ENCODE results near the gene DHRS13. TPM values are rescaled to one million over a fixed set of nuclear protein-coding genes. Genes with fewer than 3 reads are reported as not detected.

Gene DHRS13, protein sequence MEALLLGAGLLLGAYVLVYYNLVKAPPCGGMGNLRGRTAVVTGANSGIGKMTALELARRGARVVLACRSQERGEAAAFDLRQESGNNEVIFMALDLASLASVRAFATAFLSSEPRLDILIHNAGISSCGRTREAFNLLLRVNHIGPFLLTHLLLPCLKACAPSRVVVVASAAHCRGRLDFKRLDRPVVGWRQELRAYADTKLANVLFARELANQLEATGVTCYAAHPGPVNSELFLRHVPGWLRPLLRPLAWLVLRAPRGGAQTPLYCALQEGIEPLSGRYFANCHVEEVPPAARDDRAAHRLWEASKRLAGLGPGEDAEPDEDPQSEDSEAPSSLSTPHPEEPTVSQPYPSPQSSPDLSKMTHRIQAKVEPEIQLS
- 10 to 100 TPM in 3 of 4 donors, under 1 TPM in 1; 0.26 to 17.4 (median 13.6) TPM for total RNA-seq

DNA sequence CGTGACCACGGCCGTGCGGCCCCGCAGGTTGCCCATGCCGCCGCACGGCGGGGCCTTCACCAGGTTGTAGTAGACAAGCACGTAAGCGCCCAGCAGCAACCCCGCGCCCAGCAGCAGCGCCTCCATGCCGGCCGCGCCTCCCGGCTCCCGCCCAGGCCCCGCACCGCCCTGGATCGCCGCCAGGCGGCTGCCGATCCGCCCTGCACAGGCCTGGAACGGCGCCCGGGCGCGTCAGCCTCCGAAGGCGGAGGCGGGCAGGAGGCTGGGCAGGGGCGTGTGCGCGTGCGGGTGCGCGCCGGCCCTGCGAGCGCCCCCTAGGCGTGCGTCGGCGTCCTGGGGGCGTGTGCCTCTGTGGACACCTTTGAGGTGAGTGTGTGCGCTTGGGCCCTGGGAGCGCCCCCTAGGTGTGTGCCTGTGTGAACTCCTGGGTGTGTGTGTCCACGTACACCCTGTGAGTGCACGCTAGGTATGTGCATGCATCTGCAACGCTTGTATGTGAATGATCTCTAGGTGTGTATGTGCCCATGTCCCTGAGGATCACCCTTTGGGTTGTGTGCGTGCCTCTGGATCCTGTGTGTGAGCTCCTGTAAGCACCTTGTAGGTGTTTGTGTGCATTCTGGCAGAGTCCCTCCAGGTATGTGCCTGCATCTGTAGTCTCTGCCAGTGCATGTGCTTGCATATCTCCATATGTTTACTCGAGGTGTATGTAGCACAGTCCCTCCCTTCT, at the start of gene DHRS13:
TSS of gene DHRS13 (minus strand) at position 261 of the 727 bp plus-strand sequence. CDS start at position 126, 135 bp downstream.
- peak in 1 of 2 donors; percentile 39 for TF ChIP-seq POLR2A (IDR thresholded peaks at IDR 0.05)
- TF ChIP-seq, protein P1, sequence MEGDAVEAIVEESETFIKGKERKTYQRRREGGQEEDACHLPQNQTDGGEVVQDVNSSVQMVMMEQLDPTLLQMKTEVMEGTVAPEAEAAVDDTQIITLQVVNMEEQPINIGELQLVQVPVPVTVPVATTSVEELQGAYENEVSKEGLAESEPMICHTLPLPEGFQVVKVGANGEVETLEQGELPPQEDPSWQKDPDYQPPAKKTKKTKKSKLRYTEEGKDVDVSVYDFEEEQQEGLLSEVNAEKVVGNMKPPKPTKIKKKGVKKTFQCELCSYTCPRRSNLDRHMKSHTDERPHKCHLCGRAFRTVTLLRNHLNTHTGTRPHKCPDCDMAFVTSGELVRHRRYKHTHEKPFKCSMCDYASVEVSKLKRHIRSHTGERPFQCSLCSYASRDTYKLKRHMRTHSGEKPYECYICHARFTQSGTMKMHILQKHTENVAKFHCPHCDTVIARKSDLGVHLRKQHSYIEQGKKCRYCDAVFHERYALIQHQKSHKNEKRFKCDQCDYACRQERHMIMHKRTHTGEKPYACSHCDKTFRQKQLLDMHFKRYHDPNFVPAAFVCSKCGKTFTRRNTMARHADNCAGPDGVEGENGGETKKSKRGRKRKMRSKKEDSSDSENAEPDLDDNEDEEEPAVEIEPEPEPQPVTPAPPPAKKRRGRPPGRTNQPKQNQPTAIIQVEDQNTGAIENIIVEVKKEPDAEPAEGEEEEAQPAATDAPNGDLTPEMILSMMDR (IDR thresholded peaks at IDR 0.05): peak; percentile 47 to 89 (median 86)
- no peaks in the 10 kb centered on the region for H3K36me3 ChIP-seq
- peak; percentile 79 to 80 for DNase-seq
- peak within 1 kb of the TSS; percentile 66 to 89 for H3K27ac ChIP-seq
- intact Hi-C loops (cut with DNase I; ENCODE audit: low total_unique reads): loop anchor here (5.0 kb wide), 1 partner anchor 49 kb away; the partner anchor contains the start of gene PHF12
- H3K27me3 ChIP-seq: no peaks in the 10 kb centered on the region
- H3K9me3 ChIP-seq: no peaks in the 10 kb centered on the region
- peak within 1 kb of the TSS; percentile 42 to 74 for H3K4me3 ChIP-seq
- H3K4me1 ChIP-seq: peaks cover 3 to 13% of the 10 kb centered on the region in 2 donors

DNA sequence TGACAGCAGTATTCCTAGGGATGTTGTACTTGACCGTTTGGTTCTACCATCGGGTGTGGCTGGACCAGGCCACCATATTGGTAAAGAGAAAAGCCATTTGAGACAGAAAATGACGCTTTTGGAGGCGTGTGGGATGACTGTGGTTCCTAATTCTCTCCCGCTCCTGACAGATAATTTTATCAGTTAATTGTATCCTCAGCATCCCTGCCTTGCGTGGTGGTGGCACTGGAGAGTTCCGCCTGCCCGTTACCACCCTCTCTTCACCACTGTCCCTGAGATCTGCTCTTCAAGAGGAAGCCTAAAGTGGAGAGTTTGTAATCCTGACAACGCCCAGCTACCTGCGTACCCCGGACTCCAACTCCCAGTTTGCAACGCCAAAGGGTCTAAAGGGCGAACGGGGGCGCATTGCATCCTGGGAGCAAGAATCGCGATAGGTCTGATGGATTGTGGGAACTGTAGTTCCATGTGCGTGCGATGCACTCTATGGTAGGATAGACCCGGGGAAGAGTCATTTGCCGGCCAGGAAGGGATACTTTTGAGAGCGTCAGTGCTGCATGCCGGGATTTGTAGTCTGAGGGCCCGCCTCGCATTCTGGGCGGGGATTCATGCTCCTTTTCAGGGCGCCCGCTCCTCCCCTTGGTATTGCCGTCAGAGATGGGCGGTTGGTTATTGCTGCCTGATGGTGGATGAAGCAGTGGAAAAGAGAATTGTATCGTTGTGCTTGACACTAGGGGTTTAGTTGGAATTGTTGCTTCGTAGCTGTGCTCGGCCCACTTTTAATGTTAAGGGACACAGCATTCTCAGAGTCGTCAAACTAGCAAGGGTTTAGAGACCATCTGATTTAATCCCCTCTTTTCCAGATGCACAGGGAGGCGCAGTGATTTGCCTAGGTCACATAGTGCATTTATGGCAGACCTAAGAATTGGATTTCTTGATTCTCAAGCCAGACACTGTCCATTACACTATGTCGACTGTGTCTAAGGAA, 49.4 kb upstream of the DHRS13 start:
- DNase-seq: peak; percentile 97 to 99
- TF ChIP-seq, protein P1 (IDR thresholded peaks at IDR 0.05): peak in 2 of 4 experiments; percentile 4
- peak in 1 of 2 donors; percentile 42 for TF ChIP-seq POLR2A (IDR thresholded peaks at IDR 0.05)

DNA sequence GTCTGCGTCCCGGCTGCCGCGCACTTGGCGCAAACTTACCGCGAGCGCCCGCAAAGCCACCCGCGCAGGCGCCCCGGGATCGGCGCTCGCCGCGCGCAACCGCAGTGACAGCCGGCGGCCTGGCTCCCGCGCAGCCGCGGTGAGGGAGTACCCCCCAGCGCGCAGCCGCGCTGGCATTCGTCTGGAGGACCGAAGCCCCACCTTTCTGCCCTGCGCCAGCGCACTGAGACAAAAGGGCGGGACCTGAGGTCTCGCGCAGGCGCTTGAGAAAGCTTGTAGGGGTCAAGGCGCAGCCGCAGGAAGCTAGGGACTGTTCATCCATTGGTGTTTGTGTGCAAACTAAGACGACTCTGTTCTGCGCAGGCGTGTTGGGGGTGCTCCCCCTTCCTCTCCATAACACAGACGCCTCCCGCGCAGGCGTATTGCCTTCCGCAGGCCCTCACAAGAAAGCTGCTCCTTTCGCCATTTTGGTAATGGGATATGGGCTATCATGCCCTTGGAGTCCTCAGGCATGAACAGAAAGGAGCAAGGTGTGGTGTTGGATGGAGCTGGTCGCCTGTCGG, 48.6 kb upstream of the DHRS13 start, which contains the start of gene PHF12:
TSS of gene PHF12 (minus strand) at position 91 of the 563 bp plus-strand sequence. CDS start 558 bp downstream, outside the sequence.
- intact Hi-C loops (cut with DNase I; ENCODE audit: low total_unique reads): loop anchor here (5.0 kb wide), 1 partner anchor 49 kb away; the partner anchor contains the start of gene DHRS13

More for the DNA sequence above, 49.4 kb upstream of the DHRS13 start:
- Histone ChIP-seq H3K36me3 (no peaks in the 10 kb centered on the region), H3K4me1 (no peaks in the 10 kb centered on the region), H3K27me3 (no peaks in the 10 kb centered on the region), H3K9me3 (no peaks in the 10 kb centered on the region), H3K27ac (peak overlapping the region; percentile 96 to 100), H3K4me3 (peak overlapping the region; percentile 48 to 55)
- intact Hi-C loops (cut with DNase I; ENCODE audit: low total_unique reads): loop anchor here (5.0 kb wide), 1 partner anchor 50 kb away; the partner anchor contains the start of gene DHRS13

More for the DNA sequence above, 48.6 kb upstream of the DHRS13 start, which contains the start of gene PHF12:
- H3K4me1 ChIP-seq: peaks cover 0 to under 1% of the 10 kb centered on the region in 2 donors
- DNase-seq: peak; percentile 99 to 100
- H3K36me3 ChIP-seq: no peaks in the 10 kb centered on the region
- peak within 1 kb of the TSS; percentile 96 to 100 for H3K27ac ChIP-seq
- H3K4me3 ChIP-seq: peak within 1 kb of the TSS; percentile 86 to 92
- no peaks in the 10 kb centered on the region for H3K27me3 ChIP-seq
- TF ChIP-seq POLR2A (IDR thresholded peaks at IDR 0.05): peak; percentile 76 to 86
- TF ChIP-seq, protein P1 (IDR thresholded peaks at IDR 0.05): peak in 1 of 4 experiments; percentile 16
- no peaks in the 10 kb centered on the region for H3K9me3 ChIP-seq
